IMR-90 (cell line): Measurements from ENCODE around the gene REXO1. TPM values are rescaled to one million over a fixed set of nuclear protein-coding genes. Genes with fewer than 3 reads are reported as not detected.

Experiments
- ATAC-seq: fragments of 200-7000 bp; cut with Tn5 transposase; 2 replicates; pipeline ENCODE4 v1.9.1; 2020; ENCODE audit warnings: low read depth, mild to moderate bottlenecking, moderate library complexity
- BruUV-seq: library from RNA; stranded (reverse); fragments of 400-500 nt; replicated peaks from 2 replicates; lab custom pipeline; 2021; lab: Mats Ljungman, UMichigan
- CTCF ChIA-PET: fragments of 300-600 bp; formaldehyde crosslinking; extraction: SDS; loops from one replicate; lab custom pipeline; 2021; ENCODE audit warnings: antibody characterized with exemption; lab: Yijun Ruan, JAX
- POLR2A ChIA-PET: fragments of 300-600 bp; sonication (Branson Sonifier 250); formaldehyde crosslinking; loops from one replicate; lab custom pipeline; 2022; ENCODE audit warnings: antibody characterized with exemption; ENCODE audit not compliant: unreplicated experiment; lab: Charles Lee
- DNase-seq: peaks from one replicate; pipeline ENCODE4 v3.0.0; 2013
- H2AFZ ChIP-seq: replicated peaks from 2 replicates; pipeline ENCODE3; 2013; ENCODE audit warnings: low read length, mild to moderate bottlenecking; ENCODE audit not compliant: poor library complexity
- H2AK5ac ChIP-seq: 2 replicates; pipeline ENCODE4 v1.6.1; 2013; ENCODE audit warnings: low read depth, low read length, inconsistent platforms
- H2AK9ac ChIP-seq: replicated peaks from 2 replicates; pipeline ENCODE3; 2013; ENCODE audit warnings: mild to moderate bottlenecking, low read depth, low read length, moderate library complexity; ENCODE audit not compliant: poor library complexity
- H2BK120ac ChIP-seq: 2 replicates; pipeline ENCODE4 v1.6.1; 2013; ENCODE audit warnings: low read depth, low read length, inconsistent platforms
- H2BK15ac ChIP-seq: 3 replicates; pipeline ENCODE4 v1.6.1; 2013; ENCODE audit warnings: low read depth, low read length, inconsistent platforms
- H2BK20ac ChIP-seq: 2 replicates; pipeline ENCODE4 v1.6.1; 2013; ENCODE audit warnings: low read depth, mild to moderate bottlenecking, inconsistent platforms, low read length, moderate library complexity
- H2BK5ac ChIP-seq: 2 replicates; pipeline ENCODE4 v1.6.1; 2013; ENCODE audit warnings: mild to moderate bottlenecking, low read depth, low read length, inconsistent platforms; ENCODE audit not compliant: poor library complexity, severe bottlenecking
- H3K14ac ChIP-seq: replicated peaks from 2 replicates; pipeline ENCODE4 v1.6.1; 2013; ENCODE audit warnings: low read depth, low read length, inconsistent platforms
- H3K18ac ChIP-seq: 2 replicates; pipeline ENCODE4 v1.6.1; 2013; ENCODE audit warnings: low read depth, low read length, control low read depth
- H3K23ac ChIP-seq: 2 replicates; pipeline ENCODE4 v1.6.1; 2013; ENCODE audit warnings: low read depth, low read length, inconsistent platforms
- H3K27ac ChIP-seq: 2 replicates; pipeline ENCODE4 v1.5.1; 2013; ENCODE audit warnings: mild to moderate bottlenecking, control low read depth, low read length; ENCODE audit not compliant: insufficient read depth
- H3K27me3 ChIP-seq: 2 replicates; pipeline ENCODE4 v1.6.1; 2013; ENCODE audit warnings: low read length; ENCODE audit not compliant: control insufficient read depth, insufficient read depth
- H3K36me3 ChIP-seq: 2 replicates; pipeline ENCODE4 v1.6.1; 2013; ENCODE audit warnings: low read length, mixed read lengths; ENCODE audit not compliant: control insufficient read depth, insufficient read depth
- H3K4ac ChIP-seq: 2 replicates; pipeline ENCODE4 v1.6.1; 2013; ENCODE audit warnings: low read depth, low read length, inconsistent platforms
- H3K4me1 ChIP-seq: 2 replicates; pipeline ENCODE4 v1.6.1; 2013; ENCODE audit warnings: low read length, mixed read lengths; ENCODE audit not compliant: control insufficient read depth, insufficient read depth
- H3K4me2 ChIP-seq: 2 replicates; pipeline ENCODE4 v1.6.1; 2013; ENCODE audit warnings: low read depth, mild to moderate bottlenecking, control low read depth, low read length, moderate library complexity
- H3K4me3 ChIP-seq: 2 replicates; pipeline ENCODE4 v1.5.1; 2013; ENCODE audit warnings: low read depth, mild to moderate bottlenecking, control low read depth, low read length, moderate library complexity; ENCODE audit not compliant: insufficient read depth
- H3K56ac ChIP-seq: 2 replicates; pipeline ENCODE4 v1.6.1; 2013; ENCODE audit warnings: low read length, inconsistent platforms; ENCODE audit not compliant: insufficient read depth; ENCODE audit errors: extremely low read depth
- H3K79me1 ChIP-seq, 2 experiments: 2 replicates each; pipeline ENCODE4 v1.6.1; 2013; ENCODE audit warnings: low read length in 2 of 2, inconsistent platforms in 1 of 2, low read depth in 1 of 2
- H3K9ac ChIP-seq: 2 replicates; pipeline ENCODE4 v1.6.1; 2013; ENCODE audit warnings: low read depth, low read length, control low read depth
- H3K9me1 ChIP-seq: 2 replicates; pipeline ENCODE4 v1.6.1; 2013; ENCODE audit warnings: low read length, inconsistent platforms; ENCODE audit not compliant: insufficient read depth
- H3K9me3 ChIP-seq: 2 replicates; pipeline ENCODE4 v1.6.1; 2013; ENCODE audit warnings: low read length; ENCODE audit not compliant: control insufficient read depth, insufficient read depth
- H4K20me1 ChIP-seq: 2 replicates; pipeline ENCODE4 v1.6.1; 2013; ENCODE audit warnings: low read length, inconsistent platforms; ENCODE audit not compliant: insufficient read depth
- H4K5ac ChIP-seq: 2 replicates; pipeline ENCODE4 v1.6.1; 2013; ENCODE audit warnings: mild to moderate bottlenecking, low read depth, low read length, control low read depth
- H4K8ac ChIP-seq, 2 experiments: 2 replicates each; pipeline ENCODE4 v1.6.1; 2013; ENCODE audit warnings: low read depth in 2 of 2, low read length in 2 of 2, control low read depth in 1 of 2, inconsistent platforms in 1 of 2
- H4K91ac ChIP-seq: 2 replicates; pipeline ENCODE4 v1.6.1; 2013; ENCODE audit warnings: low read depth, low read length, inconsistent platforms; ENCODE audit not compliant: insufficient read depth
- BHLHE40 ChIP-seq: fragments of 150-350 bp; IDR thresholded peaks from 2 replicates; pipeline ENCODE4 v1.6.1; 2016; ENCODE audit warnings: mild to moderate bottlenecking, low read depth, low read length
- CEBPB ChIP-seq: IDR thresholded peaks from 2 replicates; pipeline ENCODE4 v1.6.1; 2012; ENCODE audit warnings: low read depth, low read length, improper control_type of control experiment
- CHD1 ChIP-seq: IDR thresholded peaks from 2 replicates; pipeline ENCODE4 v1.6.1; 2012; ENCODE audit warnings: low read depth, low read length, improper control_type of control experiment
- CTCF ChIP-seq: conservative IDR thresholded peaks from 2 replicates; pipeline ENCODE4 v1.5.1; 2012; ENCODE audit warnings: mild to moderate bottlenecking, low read depth, low read length, improper control_type of control experiment
- FOS ChIP-seq: fragments of 150-350 bp; IDR thresholded peaks from 2 replicates; pipeline ENCODE4 v1.6.1; 2016; ENCODE audit warnings: low read depth, low read length
- MAZ ChIP-seq: IDR thresholded peaks from 2 replicates; pipeline ENCODE4 v1.6.1; 2012; ENCODE audit warnings: low read depth, mild to moderate bottlenecking, low read length, improper control_type of control experiment, moderate library complexity, borderline replicate concordance
- MXI1 ChIP-seq: IDR thresholded peaks from 2 replicates; pipeline ENCODE4 v1.6.1; 2012; ENCODE audit warnings: low read depth, mild to moderate bottlenecking, low read length, moderate library complexity, borderline replicate concordance
- POLR2A ChIP-seq: IDR thresholded peaks from 2 replicates; pipeline ENCODE4 v1.6.1; 2012; ENCODE audit warnings: mild to moderate bottlenecking, low read depth, low read length
- RAD21 ChIP-seq: IDR thresholded peaks from 2 replicates; pipeline ENCODE4 v1.6.1; 2012; ENCODE audit warnings: low read length, improper control_type of control experiment
- RCOR1 ChIP-seq: IDR thresholded peaks from 2 replicates; pipeline ENCODE4 v1.6.1; 2012; ENCODE audit warnings: mild to moderate bottlenecking, low read length, improper control_type of control experiment; ENCODE audit not compliant: insufficient replicate concordance
- RFX5 ChIP-seq: IDR thresholded peaks from 2 replicates; pipeline ENCODE4 v1.8.0; 2012; ENCODE audit warnings: low read depth, mild to moderate bottlenecking, low read length, moderate library complexity
- SMC3 ChIP-seq: fragments of 150-350 bp; IDR thresholded peaks from 2 replicates; pipeline ENCODE4 v1.6.1; 2016; ENCODE audit warnings: low read depth, mild to moderate bottlenecking, antibody characterized with exemption, low read length, moderate library complexity
- USF2 ChIP-seq: fragments of 150-350 bp; IDR thresholded peaks from 2 replicates; pipeline ENCODE4 v1.6.1; 2017; ENCODE audit warnings: mild to moderate bottlenecking, antibody characterized with exemption, low read length, low read depth
- WGBS, 2 experiments: methylation state at CpG; one replicate each; pipeline versions ENCODE4 v1.1.5 to v1.1.7; 2013; ENCODE audit warnings: missing lambda C conversion rate in 2 of 2; ENCODE audit not compliant: insufficient read length in 1 of 2; ENCODE audit errors: extremely low coverage in 2 of 2; 5-methylcytosine and 5-hydroxymethylcytosine counted together
- dilution Hi-C: fragments of 300-500 bp; cut with HindIII; formaldehyde crosslinking; loops from one replicate; pipeline ENCODE4 v1.14.3; 2018; ENCODE audit warnings: low sequenced_read_pairs; ENCODE audit not compliant: unreplicated experiment
- in situ Hi-C: fragments of 300-500 bp; cut with MboI; formaldehyde crosslinking; loops from 3 replicates; pipeline ENCODE4 v1.14.3; 2019; ENCODE audit warnings: low sequenced_read_pairs, inconsistent platforms, mixed read lengths
- intact Hi-C: fragments of 100-400 bp; cut with micrococcal nuclease; formaldehyde crosslinking; loops from 2 replicates; pipeline ENCODE4 v1.10.0; 2022
- polyA plus RNA-seq, 3 experiments: library from polyadenylated mRNA; depleted of rRNA; stranded (reverse); fragments of >200 nt; gene quantifications; 2 replicates each; pipeline ENCODE4 v1.2.3, GENCODE V29; 2012; ENCODE audit warnings: low replicate concordance in 1 of 3
- total RNA-seq: library from RNA; depleted of rRNA; stranded (reverse); fragments of >200 nt; gene quantifications from 2 replicates; pipeline ENCODE4 v1.2.3, GENCODE V29; 2012
- TF ChIP-seq, protein P1 (sequence below): fragments of 150-350 bp; IDR thresholded peaks from 2 replicates; pipeline ENCODE4 v1.6.1; 2016; ENCODE audit warnings: low read depth, mild to moderate bottlenecking, low read length, moderate library complexity, borderline replicate concordance

The REXO1 gene
- total and polyA plus RNA-seq, 2 of the 4 experiments (the other 2 are of a cell fraction): 1.4 to 63.7 TPM

DNA sequence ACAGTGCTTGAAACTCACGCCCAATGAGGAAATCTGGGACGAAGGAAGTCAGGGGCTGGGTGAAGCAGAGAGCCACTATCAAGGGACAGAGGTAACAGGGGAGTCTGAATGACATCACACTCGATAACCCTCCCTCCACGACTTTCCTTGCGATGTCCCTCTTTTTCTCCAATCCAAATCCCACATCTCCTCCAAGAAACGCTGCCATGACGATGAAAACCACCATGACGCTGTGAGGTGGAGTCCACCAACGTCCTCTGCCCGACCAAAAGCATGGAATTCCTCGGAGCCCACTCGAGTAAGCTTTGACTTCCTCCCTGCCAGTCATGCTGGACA is 967 bp downstream of the REXO1 start:
- POLR2A ChIA-PET: no interaction called here
- intact Hi-C loops: no loop called here

More for the DNA sequence above, 967 bp downstream of the REXO1 start:
- peak overlapping the region; percentile 67; the same call in 1 of the 2 replicates for H3K23ac ChIP-seq
- no peak for ATAC-seq
- no peak overlapping the region for H2BK5ac ChIP-seq
- H3K9me3 ChIP-seq: no peaks in the 10 kb centered on the region
- no TSS peak for BruUV-seq
- H2AFZ ChIP-seq: peak overlapping the region; percentile 98
- H3K4me1 ChIP-seq: peaks cover 10% of the 10 kb centered on the region
- no peak overlapping the region for H3K18ac ChIP-seq
- H3K9me1 ChIP-seq: no peaks in the 10 kb centered on the region
- CTCF ChIA-PET: no interaction called here
- peak overlapping the region; percentile 98 for H3K4me2 ChIP-seq
- peaks cover 3% of the 10 kb centered on the region; the same call in 1 of the 2 replicates for H3K36me3 ChIP-seq
- H2AK9ac ChIP-seq: peak overlapping the region; percentile 95
- H4K20me1 ChIP-seq: peaks cover 64% of the 10 kb centered on the region
- no peak overlapping the region for H2BK20ac ChIP-seq
- no peak for DNase-seq
- H3K27me3 ChIP-seq: no peaks in the 10 kb centered on the region
- H2BK15ac ChIP-seq: no peak overlapping the region
- no peak overlapping the region for H2BK120ac ChIP-seq
- peak overlapping the region; percentile 73; the same call in 1 of the 2 replicates for H3K27ac ChIP-seq
- in situ Hi-C loops: no loop called here
- H3K14ac ChIP-seq: peak overlapping the region; percentile 27; the same call in 1 of the 2 replicates
- H4K8ac ChIP-seq: peak overlapping the region in 1 of 2 experiments; percentile 93; a peak in 1 of 4 replicates
- dilution Hi-C loops: no loop called here
- peaks cover 8 to 69% of the 10 kb centered on the region in 2 experiments; a peak in 3 of 4 replicates for H3K79me1 ChIP-seq
- H4K91ac ChIP-seq: no peak overlapping the region; the same call in 1 of the 2 replicates
- WGBS, 2 experiments: 18% methylated on average over 6 of the region's 12 CpGs; no CpG with 5 or more reads in 1 of the 2 experiments
- peak overlapping the region; percentile 100 for H3K4me3 ChIP-seq
- no peak overlapping the region for H4K5ac ChIP-seq
- H2AK5ac ChIP-seq: peak overlapping the region; percentile 70; the same call in 1 of the 2 replicates
- TF ChIP-seq CEBPB: no peak
- no peak for TF ChIP-seq FOS
- TF ChIP-seq MXI1: no peak
- no peak for TF ChIP-seq RFX5
- TF ChIP-seq SMC3: no peak
- no peak for TF ChIP-seq RAD21
- TF ChIP-seq, protein P1, sequence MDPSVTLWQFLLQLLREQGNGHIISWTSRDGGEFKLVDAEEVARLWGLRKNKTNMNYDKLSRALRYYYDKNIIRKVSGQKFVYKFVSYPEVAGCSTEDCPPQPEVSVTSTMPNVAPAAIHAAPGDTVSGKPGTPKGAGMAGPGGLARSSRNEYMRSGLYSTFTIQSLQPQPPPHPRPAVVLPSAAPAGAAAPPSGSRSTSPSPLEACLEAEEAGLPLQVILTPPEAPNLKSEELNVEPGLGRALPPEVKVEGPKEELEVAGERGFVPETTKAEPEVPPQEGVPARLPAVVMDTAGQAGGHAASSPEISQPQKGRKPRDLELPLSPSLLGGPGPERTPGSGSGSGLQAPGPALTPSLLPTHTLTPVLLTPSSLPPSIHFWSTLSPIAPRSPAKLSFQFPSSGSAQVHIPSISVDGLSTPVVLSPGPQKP: no peak
- TF ChIP-seq CTCF: no peak
- TF ChIP-seq POLR2A: no peak
- TF ChIP-seq CHD1: no peak
- no peak for TF ChIP-seq RCOR1
- no peak for TF ChIP-seq USF2
- TF ChIP-seq MAZ: no peak
- TF ChIP-seq BHLHE40: no peak
- no peak overlapping the region for H3K56ac ChIP-seq
- peak overlapping the region; percentile 91 for H3K9ac ChIP-seq
- H3K4ac ChIP-seq: peak overlapping the region; percentile 48; the same call in 1 of the 2 replicates
